ENCODE results near the gene MTERF1.
"Not testable (repeated sequence)": the region's sequence is repeated elsewhere in the genome, so short reads cannot be mapped to it uniquely, and the experiment has no call there.

The MTERF1 gene

DNA sequence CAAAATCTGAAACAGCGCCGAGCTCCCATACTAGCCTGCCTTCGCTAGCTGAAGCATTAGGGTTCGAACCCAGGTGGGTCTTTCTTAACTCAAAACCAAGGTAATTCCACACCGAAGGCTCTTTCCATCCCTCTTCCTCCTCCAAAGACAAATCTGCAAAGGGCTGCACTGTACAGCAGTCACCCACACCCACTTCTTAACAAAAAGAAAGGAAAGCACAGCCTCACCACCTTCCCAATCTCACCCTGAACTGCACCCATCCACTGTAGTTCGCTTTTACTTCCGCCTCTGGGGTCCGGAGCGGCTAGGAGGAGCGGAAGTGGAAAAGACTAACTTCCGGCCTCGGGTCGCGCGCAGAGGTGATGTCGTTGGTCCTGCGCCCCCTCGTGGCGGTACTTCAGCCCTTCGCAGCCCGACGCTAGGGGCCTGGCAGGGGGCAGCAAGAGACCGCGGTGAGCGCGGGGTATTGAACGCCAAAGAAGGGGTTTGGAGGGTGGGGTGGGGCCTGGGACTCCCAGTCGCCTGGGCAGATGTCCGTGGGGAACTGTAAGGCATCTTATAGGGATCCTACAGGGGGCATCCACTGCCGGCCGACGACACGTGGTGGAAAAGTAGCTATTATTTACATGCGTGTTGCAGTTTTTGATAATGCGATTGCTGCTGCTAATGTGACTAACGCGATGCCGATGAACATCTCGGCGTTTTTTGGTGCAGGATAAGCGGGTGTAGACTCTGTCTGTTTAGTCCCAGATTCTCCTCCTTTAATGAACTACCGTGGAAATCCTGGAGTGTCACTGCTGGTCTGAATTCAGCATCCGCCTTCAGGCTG lies at the start of gene MTERF1:
Gene MTERF1, minus strand, starts transcription at position 290 of the 829 bp plus-strand sequence. CDS start 619 bp downstream, outside the sequence.
- peak; percentile 94 to 95 for DNase-seq

GRCh38 chr7:91929463-91929862 lies 49.0 kb upstream of the MTERF1 start:
- DNase-seq: no peak

DNA sequence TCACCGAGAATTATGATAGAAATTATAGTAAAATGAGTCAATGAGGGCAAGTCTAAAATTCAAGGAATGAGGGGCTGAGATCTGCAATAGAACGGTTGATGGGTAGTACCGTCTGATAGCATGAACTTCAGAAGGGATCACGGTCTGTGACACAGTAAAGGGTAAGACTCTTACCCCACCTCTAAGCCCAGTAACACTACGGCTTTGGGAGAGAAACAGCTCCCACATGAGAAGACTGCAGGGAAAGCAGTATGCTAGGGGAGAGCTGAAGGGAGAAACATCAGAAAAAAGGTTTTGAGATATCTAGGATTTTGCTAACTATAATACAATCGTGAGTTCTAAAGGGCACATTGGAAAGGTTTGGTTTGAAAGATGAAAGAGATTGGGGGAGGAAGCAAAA lies 47.4 kb upstream of the MTERF1 start:
- no peak for DNase-seq

- no peak for DNase-seq
Observed at GRCh38 chr7:91922857-91923256, 42.4 kb upstream of the MTERF1 start.

- DNase-seq: no peak
Observed at GRCh38 chr7:91918356-91918755, 37.9 kb upstream of the MTERF1 start.

DNA sequence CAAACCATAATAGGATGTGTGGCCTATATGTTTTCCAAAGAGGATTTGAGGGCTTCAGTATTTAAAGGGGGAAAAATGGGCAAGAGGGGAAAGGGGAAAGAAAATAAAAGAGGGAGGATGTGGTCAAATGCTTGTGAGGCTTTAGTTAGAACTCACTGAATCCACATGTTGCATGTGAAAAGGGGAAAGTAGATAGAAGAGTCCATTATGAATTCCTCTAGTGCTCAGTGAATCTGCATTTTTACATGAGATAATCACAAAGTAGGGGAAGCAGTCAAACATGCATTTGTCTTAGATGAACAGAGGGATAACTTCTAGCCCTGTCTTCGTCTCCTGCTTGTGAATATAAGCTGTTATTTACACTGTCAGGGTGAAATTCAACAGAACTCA lies 35.5 kb upstream of the MTERF1 start:
- no peak for DNase-seq

- DNase-seq: no peak
Observed at GRCh38 chr7:91915401-91916050, 35.0 kb upstream of the MTERF1 start.

GRCh38 chr7:91913612-91914011 lies 33.1 kb upstream of the MTERF1 start:
- DNase-seq: no peak

DNA sequence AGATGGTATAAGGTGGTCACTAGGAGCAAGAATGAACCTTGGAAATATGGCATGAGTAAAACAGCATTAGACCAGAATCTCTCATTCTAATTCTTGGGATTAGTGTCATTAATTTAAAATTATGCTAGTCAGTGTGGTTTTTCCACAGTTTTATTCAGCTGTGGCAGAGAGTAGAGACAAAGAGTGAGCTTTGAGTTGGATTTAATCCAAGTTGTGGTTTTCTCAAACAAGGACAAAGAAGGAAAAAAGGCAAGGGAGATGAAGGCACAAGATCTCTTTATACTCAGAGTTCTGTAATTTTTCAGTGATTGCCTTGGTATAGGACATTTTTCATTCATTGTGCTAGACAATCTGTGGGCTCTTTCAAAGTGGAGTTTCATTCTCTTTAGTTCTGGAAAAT lies 32.0 kb upstream of the MTERF1 start:
- DNase-seq: no peak

DNA sequence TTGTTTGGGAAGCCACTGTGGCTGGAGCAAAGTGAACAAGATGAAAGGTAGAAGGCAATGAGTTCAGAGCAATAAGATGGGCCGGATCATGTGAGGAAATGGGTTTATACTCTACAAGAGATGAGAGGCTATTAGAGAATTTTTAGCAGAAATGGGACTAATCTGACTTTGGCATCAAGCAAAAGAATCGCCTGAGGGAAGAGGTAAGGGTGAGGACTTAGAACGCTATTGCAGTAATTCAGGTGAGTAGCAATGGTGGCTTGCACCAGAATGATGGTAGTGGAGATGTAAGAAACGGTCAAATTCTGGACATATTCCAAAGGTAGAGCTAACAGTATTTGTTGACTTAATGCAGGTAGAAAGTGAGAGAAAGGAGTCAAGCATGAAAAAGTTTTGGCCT lies 30.6 kb upstream of the MTERF1 start:
- DNase-seq: no peak

DNA sequence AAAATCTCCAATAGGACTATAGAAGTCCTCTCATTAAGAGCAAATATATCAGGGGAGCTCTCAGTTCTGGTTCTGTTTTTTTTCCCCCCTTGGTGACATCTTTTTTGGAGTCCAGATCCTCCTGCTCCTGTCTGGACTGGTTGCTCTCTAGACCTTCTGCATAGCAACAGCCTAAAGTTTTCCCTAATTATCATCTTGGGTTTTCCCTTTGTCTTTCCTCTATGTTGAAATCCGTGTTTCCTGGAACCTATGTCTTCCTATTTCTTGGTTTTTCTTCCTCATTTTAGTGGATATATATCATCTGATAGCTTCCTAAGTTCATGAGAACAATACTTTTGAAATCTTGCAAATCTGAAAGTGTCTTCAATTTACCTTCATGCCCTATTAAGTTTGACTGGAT lies 29.7 kb upstream of the MTERF1 start:
- no peak for DNase-seq

DNA sequence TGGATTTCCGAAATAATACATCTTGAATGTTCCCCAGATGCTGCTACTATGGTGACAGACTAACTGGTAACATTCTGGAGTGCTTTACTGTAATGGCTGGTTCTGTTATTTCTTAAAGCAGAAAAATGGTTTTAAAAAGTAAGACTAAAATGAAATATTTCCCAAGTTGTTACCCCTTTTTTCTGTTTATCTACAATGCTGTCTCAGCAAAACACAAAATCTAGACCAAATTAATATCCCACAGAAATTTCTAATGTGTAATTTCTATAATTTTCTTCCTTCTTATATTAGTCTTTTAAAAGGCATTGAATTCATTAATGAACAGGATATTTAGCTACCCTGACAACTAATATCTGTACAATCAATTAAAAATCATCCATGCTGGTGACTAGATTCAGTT lies 19.1 kb upstream of the MTERF1 start:
- no peak for DNase-seq

- DNase-seq: no peak
Observed at GRCh38 chr7:91898240-91898992, 17.9 kb upstream of the MTERF1 start.

GRCh38 chr7:91894781-91895480 lies 14.4 kb upstream of the MTERF1 start:
- DNase-seq: no peak

DNA sequence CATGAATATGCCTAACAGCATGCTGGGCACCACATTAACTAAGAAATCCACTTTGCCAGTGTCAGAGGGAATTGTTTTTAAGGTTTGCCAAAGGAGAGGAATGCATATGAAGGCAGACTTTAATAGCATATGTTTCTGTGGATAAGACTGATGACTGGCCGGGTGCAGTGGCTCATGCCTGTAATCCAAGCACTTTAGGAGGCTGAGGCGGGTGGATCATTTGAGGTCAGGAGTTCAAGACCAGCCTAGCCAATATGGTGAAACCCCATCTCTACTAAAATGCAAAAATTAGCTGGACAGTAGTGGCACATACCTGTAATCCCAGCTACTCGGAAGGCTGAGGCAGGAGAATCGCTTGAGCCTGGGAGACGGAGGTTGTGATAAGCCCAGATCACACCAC lies 13.2 kb upstream of the MTERF1 start:
- DNase-seq: not testable (repeated sequence)

DNA sequence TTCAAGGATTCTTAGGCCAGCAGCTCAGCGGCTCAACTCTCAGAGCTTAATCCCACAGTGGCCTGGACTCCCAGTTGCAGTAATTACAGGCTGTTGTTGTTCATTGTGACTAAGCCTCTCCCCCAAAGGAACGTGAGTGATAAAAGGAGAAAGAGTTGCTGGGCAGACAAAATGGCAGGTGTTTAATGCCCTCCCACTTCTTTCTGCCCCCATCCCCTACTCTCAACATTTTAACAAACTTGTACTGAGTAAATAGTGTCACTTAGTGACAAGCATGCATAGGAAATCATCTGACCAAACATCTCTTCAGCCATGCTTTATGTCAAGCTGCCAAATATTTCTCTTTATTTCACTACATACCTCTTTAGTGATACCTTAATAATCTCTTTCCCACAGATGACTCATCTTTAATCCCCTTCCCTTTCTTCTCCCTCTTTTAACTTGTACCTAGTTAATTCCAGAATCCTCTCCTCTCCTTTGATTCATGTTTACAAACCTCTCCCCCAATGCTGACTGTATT lies 12.4 kb upstream of the MTERF1 start:
- no peak for DNase-seq

- no peak for DNase-seq
Observed at GRCh38 chr7:91892099-91892705, 11.7 kb upstream of the MTERF1 start.

- DNase-seq: not testable (repeated sequence)
Observed at GRCh38 chr7:91888271-91889175, 8.0 kb upstream of the MTERF1 start.

- not testable (repeated sequence) for DNase-seq
Observed at GRCh38 chr7:91887336-91888213, 7.1 kb upstream of the MTERF1 start.

DNA sequence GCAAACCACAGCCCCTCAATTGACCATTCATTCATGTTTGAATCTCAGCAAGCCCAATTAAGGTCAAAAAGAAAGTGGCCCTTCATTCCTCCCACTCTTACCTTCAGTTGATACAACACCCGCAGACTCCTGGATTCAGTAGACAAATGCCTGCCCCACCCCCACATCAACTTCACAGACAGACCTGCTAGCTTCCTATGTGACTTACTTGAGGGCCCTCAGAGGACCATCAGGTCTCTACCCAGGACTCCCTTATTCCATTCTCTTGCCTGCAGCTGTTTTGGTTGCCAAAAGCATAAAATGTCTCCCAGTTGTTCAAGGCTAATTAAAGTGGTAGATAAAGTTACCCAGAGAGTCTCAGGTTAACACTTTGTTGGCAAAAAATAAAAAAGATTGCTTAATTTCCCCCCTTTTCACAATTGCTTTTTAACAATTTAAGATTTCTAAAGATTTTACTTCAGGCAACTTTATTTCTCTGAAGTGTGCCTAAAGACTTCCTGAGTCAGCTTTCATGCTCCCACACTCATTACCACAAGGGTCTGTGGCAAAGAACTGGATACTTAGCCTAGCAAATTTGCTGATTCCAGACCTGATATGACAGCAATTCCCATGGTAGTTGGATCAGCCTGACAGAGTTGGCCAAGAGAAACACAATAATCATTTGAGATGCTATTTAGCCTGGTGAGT lies 3.3 kb upstream of the MTERF1 start:
- DNase-seq: no peak

Measured in activated CD4-positive, alpha-beta T cell treated with anti-CD3 and anti-CD28 coated beads, Interleukin-2, amount 50 U/mL, for 48 hours (primary cell).